GM19238 (cell line): ENCODE measurements around the gene TMEM231.

ENCODE experiments used
- DNase-seq: peaks from one replicate; pipeline ENCODE4 v3.0.0; 2011; ENCODE audit warnings: low spot score; ENCODE audit not compliant: insufficient read length

The TMEM231 gene

GRCh38 chr16:75491876-75492275 is 64.2 kb downstream of the TMEM231 start:
- DNase-seq: no peak

GRCh38 chr16:75488322-75488721 is 67.7 kb downstream of the TMEM231 start:
- no peak for DNase-seq
